ENCODE results near the gene NKAIN1. TPM values are rescaled to one million over a fixed set of nuclear protein-coding genes. Genes with fewer than 3 reads are reported as not detected.

The NKAIN1 gene
- total and polyA plus RNA-seq, 2 donors (not counting 1 experiment from before 2014, with no cell fraction given), result not detected

DNA sequence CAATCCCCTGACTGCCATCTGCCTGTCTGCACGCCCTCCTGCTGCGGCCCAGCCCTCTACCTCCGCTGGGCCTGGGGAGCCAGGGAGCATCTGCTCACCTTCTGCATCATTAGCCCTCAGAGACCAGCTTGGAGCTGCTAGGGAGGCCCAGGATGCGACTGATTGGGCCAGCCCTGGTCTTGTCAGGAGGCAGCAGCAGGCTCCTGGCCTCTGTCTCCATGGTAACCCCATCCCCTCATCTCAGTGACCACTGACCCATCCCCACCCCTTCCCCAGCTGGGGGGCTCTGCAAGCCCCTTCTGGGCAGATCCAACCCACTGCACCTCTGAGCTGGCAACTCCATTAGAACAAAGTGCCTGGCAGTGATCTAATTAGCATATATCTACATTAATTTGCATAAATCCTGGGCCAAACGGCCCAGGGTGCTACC, 37.7 kb downstream of the NKAIN1 start:
- 75% methylated on average over 5 of the region's 5 CpGs for WGBS (ENCODE audit: insufficient coverage)
- Histone ChIP-seq H3K4me1 (ENCODE audit: control insufficient read depth in 2 of 2, insufficient read depth in 2 of 2, low read length in 2 of 2) (no peaks in the 10 kb centered on the region), H3K4me3 (ENCODE audit: control extremely low read depth in 1 of 5, extremely low read depth in 1 of 5, insufficient read depth in 1 of 5, low read depth in 2 of 5, low read length in 4 of 5) (no peak overlapping the region), H3K36me3 (replicated peaks in 1 of 2; ENCODE audit: control extremely low read depth in 1 of 2, control insufficient read depth in 1 of 2, extremely low read depth in 1 of 2, insufficient read depth in 2 of 2, low read length in 1 of 2) (no peaks in the 10 kb centered on the region), H2AFZ (ENCODE audit: insufficient read depth, low read depth, low read length, poor library complexity, severe bottlenecking) (no peak overlapping the region), H4K20me1 (ENCODE audit: control insufficient read depth, insufficient read depth, low read length, poor library complexity, severe bottlenecking) (no peaks in the 10 kb centered on the region), H3K4me2 (replicated peaks; ENCODE audit: low read depth, low read length, poor library complexity, severe bottlenecking) (no peak overlapping the region), H3K9ac (ENCODE audit: low read length) (no peak overlapping the region), H3K79me2 (ENCODE audit: control insufficient read depth, insufficient read depth, low read length) (no peaks in the 10 kb centered on the region), H3K27me3 (replicated peaks in 1 of 4; ENCODE audit: control extremely low read depth in 1 of 4, control insufficient read depth in 3 of 4, insufficient read depth in 4 of 4, low read length in 3 of 4) (no peaks in the 10 kb centered on the region), H3K9me3 (ENCODE audit: control extremely low read depth in 1 of 3, control insufficient read depth in 2 of 3, insufficient read depth in 1 of 3, low read length in 2 of 3) (no peaks in the 10 kb centered on the region), H3K27ac (ENCODE audit: low read length in 2 of 2) (no peak overlapping the region)
- Mint-ChIP-seq H3K4me1 (no peaks in the 10 kb centered on the region), H3K9me3 (ENCODE audit: insufficient read depth) (no peaks in the 10 kb centered on the region), H3K27me3 (peaks cover 6% of the 10 kb centered on the region), H3K4me3 (no peak overlapping the region), H3K27ac (no peak overlapping the region)
- ChIA-PET CTCF (interaction anchor here (0.7 kb wide), 1 partner anchor 132 kb away, joined by 3 read pairs; no protein-coding TSS in a partner anchor), POLR2A (no interaction called here)
- TF ChIP-seq, protein P1, sequence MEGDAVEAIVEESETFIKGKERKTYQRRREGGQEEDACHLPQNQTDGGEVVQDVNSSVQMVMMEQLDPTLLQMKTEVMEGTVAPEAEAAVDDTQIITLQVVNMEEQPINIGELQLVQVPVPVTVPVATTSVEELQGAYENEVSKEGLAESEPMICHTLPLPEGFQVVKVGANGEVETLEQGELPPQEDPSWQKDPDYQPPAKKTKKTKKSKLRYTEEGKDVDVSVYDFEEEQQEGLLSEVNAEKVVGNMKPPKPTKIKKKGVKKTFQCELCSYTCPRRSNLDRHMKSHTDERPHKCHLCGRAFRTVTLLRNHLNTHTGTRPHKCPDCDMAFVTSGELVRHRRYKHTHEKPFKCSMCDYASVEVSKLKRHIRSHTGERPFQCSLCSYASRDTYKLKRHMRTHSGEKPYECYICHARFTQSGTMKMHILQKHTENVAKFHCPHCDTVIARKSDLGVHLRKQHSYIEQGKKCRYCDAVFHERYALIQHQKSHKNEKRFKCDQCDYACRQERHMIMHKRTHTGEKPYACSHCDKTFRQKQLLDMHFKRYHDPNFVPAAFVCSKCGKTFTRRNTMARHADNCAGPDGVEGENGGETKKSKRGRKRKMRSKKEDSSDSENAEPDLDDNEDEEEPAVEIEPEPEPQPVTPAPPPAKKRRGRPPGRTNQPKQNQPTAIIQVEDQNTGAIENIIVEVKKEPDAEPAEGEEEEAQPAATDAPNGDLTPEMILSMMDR (IDR thresholded peaks at IDR 0.05), result no peak
- TF ChIP-seq EZH2 (IDR thresholded peaks at IDR 0.05; ENCODE audit: borderline replicate concordance, insufficient read depth, low read depth, low read length, poor library complexity, severe bottlenecking), result no peak
- ATAC-seq (ENCODE audit: low read depth) (no peak), DNase-seq (no peak)
- intact Hi-C loops (cut with micrococcal nuclease), result no loop called here

GRCh38 chr1:31199949-31200348, 39.7 kb downstream of the NKAIN1 start:
- no peak overlapping the region for H3K27ac ChIP-seq (ENCODE audit: low read length in 2 of 2)
- ATAC-seq (ENCODE audit: low read depth), result no peak
- 69% methylated on average over 16 of the region's 22 CpGs for WGBS (ENCODE audit: insufficient coverage)
- ChIA-PET POLR2A (no interaction called here), CTCF (interaction anchor here (1.4 kb wide), 1 partner anchor 14 kb away, joined by 5 read pairs; no protein-coding TSS in a partner anchor)
- TF ChIP-seq, protein P1 (IDR thresholded peaks at IDR 0.05), result no peak
- no peak for TF ChIP-seq EZH2 (IDR thresholded peaks at IDR 0.05; ENCODE audit: borderline replicate concordance, insufficient read depth, low read depth, low read length, poor library complexity, severe bottlenecking)
- H3K4me3 Mint-ChIP-seq, result no peak overlapping the region
- H3K27ac Mint-ChIP-seq, result no peak overlapping the region
- H3K79me2 ChIP-seq (ENCODE audit: control insufficient read depth, insufficient read depth, low read length), result no peaks in the 10 kb centered on the region
- no peak overlapping the region for H2AFZ ChIP-seq (ENCODE audit: insufficient read depth, low read depth, low read length, poor library complexity, severe bottlenecking)
- H4K20me1 ChIP-seq (ENCODE audit: control insufficient read depth, insufficient read depth, low read length, poor library complexity, severe bottlenecking), result no peaks in the 10 kb centered on the region
- no peaks in the 10 kb centered on the region for H3K27me3 ChIP-seq (replicated peaks in 1 of 4; ENCODE audit: control extremely low read depth in 1 of 4, control insufficient read depth in 3 of 4, insufficient read depth in 4 of 4, low read length in 3 of 4)
- no peaks in the 10 kb centered on the region for H3K4me1 Mint-ChIP-seq
- no peak overlapping the region for H3K9ac ChIP-seq (ENCODE audit: low read length)
- H3K9me3 Mint-ChIP-seq (ENCODE audit: insufficient read depth), result no peaks in the 10 kb centered on the region
- peaks cover 6% of the 10 kb centered on the region for H3K27me3 Mint-ChIP-seq
- DNase-seq, result no peak
- H3K4me1 ChIP-seq (ENCODE audit: control insufficient read depth in 2 of 2, insufficient read depth in 2 of 2, low read length in 2 of 2), result no peaks in the 10 kb centered on the region
- H3K4me2 ChIP-seq (replicated peaks; ENCODE audit: low read depth, low read length, poor library complexity, severe bottlenecking), result no peak overlapping the region
- no peak overlapping the region for H3K4me3 ChIP-seq (ENCODE audit: control extremely low read depth in 1 of 5, extremely low read depth in 1 of 5, insufficient read depth in 1 of 5, low read depth in 2 of 5, low read length in 4 of 5)
- H3K9me3 ChIP-seq (ENCODE audit: control extremely low read depth in 1 of 3, control insufficient read depth in 2 of 3, insufficient read depth in 1 of 3, low read length in 2 of 3), result no peaks in the 10 kb centered on the region
- intact Hi-C loops (cut with micrococcal nuclease), result no loop called here
- H3K36me3 ChIP-seq (replicated peaks in 1 of 2; ENCODE audit: control extremely low read depth in 1 of 2, control insufficient read depth in 1 of 2, extremely low read depth in 1 of 2, insufficient read depth in 2 of 2, low read length in 1 of 2), result no peaks in the 10 kb centered on the region
